ENCODE data around the gene TMEM9. TPM values are rescaled to one million over a fixed set of nuclear protein-coding genes. Genes with fewer than 3 reads are reported as not detected.

TMEM9 gene
- total RNA-seq, 1 experiment from 2014 or later, result 435 TPM

GRCh38 chr1:201180901-201181300, 26.6 kb upstream of the TMEM9 start:
- ChIA-PET POLR2A (ENCODE audit: unreplicated experiment) (no interaction called here), CTCF (no interaction called here)
- Histone ChIP-seq H3K27ac (ENCODE audit: low read length) (no peak overlapping the region), H3K9me2 (replicated peaks; ENCODE audit: low read length) (no peaks in the 10 kb centered on the region), H3K36me3 (ENCODE audit: low read depth, low read length) (no peaks in the 10 kb centered on the region), H3K9me3 (ENCODE audit: low read length) (no peaks in the 10 kb centered on the region), H3K9ac (ENCODE audit: low read length) (no peak overlapping the region), H2AFZ (ENCODE audit: low read length) (no peak overlapping the region), H4K20me1 (ENCODE audit: low read length) (no peaks in the 10 kb centered on the region), H3K4me2 (ENCODE audit: low read length) (no peak overlapping the region), H3K79me2 (ENCODE audit: low read length) (no peaks in the 10 kb centered on the region), H3K4me3 (ENCODE audit: low read length) (no peak overlapping the region), H3K27me3 (ENCODE audit: low read length) (peaks cover 7% of the 10 kb centered on the region; the same call in 1 of the 2 replicates), H3K4me1 (ENCODE audit: insufficient read depth, low read length) (peaks cover 21% of the 10 kb centered on the region), H3F3A (ENCODE audit: low read length, unreplicated experiment) (no peaks in the 10 kb centered on the region)
- ATAC-seq (no peak), DNase-seq (no peak)
- intact Hi-C loops (cut with micrococcal nuclease), result no loop called here
- TF ChIP-seq EZH2phosphoT487 (IDR thresholded peaks at IDR 0.05; ENCODE audit: borderline replicate concordance, low read length), result no peak
- no peak for TF ChIP-seq EZH2 (IDR thresholded peaks at IDR 0.05; ENCODE audit: low read length, unreplicated experiment)
- TF ChIP-seq CTCF (conservative IDR thresholded peaks at IDR 0.05; ENCODE audit: low read depth, low read length), result no peak
- no TSS peak for BruUV-seq (replicated peaks)

GRCh38 chr1:201180141-201180540, 25.9 kb upstream of the TMEM9 start:
- CTCF ChIA-PET, result no interaction called here
- no TSS peak for BruUV-seq (replicated peaks)
- H3K27me3 ChIP-seq (ENCODE audit: low read length), result peaks cover 7% of the 10 kb centered on the region; the same call in 1 of the 2 replicates
- H3K79me2 ChIP-seq (ENCODE audit: low read length), result no peaks in the 10 kb centered on the region
- peaks cover 15% of the 10 kb centered on the region for H3K4me1 ChIP-seq (ENCODE audit: insufficient read depth, low read length)
- no peak for DNase-seq
- H4K20me1 ChIP-seq (ENCODE audit: low read length), result no peaks in the 10 kb centered on the region
- TF ChIP-seq EZH2phosphoT487 (IDR thresholded peaks at IDR 0.05; ENCODE audit: borderline replicate concordance, low read length) (no peak), EZH2 (IDR thresholded peaks at IDR 0.05; ENCODE audit: low read length, unreplicated experiment) (no peak), CTCF (conservative IDR thresholded peaks at IDR 0.05; ENCODE audit: low read depth, low read length) (no peak)
- H3K4me3 ChIP-seq (ENCODE audit: low read length), result no peak overlapping the region
- no peak for ATAC-seq
- intact Hi-C loops (cut with micrococcal nuclease), result no loop called here
- no peaks in the 10 kb centered on the region for H3K9me3 ChIP-seq (ENCODE audit: low read length)
- H3K9ac ChIP-seq (ENCODE audit: low read length), result no peak overlapping the region
- H2AFZ ChIP-seq (ENCODE audit: low read length), result no peak overlapping the region
- H3K36me3 ChIP-seq (ENCODE audit: low read depth, low read length), result no peaks in the 10 kb centered on the region
- no peaks in the 10 kb centered on the region for H3F3A ChIP-seq (ENCODE audit: low read length, unreplicated experiment)
- no peaks in the 10 kb centered on the region for H3K9me2 ChIP-seq (replicated peaks; ENCODE audit: low read length)
- POLR2A ChIA-PET (ENCODE audit: unreplicated experiment), result no interaction called here
- H3K27ac ChIP-seq (ENCODE audit: low read length), result no peak overlapping the region
- H3K4me2 ChIP-seq (ENCODE audit: low read length), result no peak overlapping the region

- DNase-seq, result no peak
- Histone ChIP-seq H4K20me1 (ENCODE audit: low read length) (no peaks in the 10 kb centered on the region), H2AFZ (ENCODE audit: low read length) (no peak overlapping the region), H3K9me3 (ENCODE audit: low read length) (no peaks in the 10 kb centered on the region), H3K27me3 (ENCODE audit: low read length) (peaks cover 7% of the 10 kb centered on the region; the same call in 1 of the 2 replicates), H3K4me3 (ENCODE audit: low read length) (no peak overlapping the region), H3K27ac (ENCODE audit: low read length) (no peak overlapping the region), H3F3A (ENCODE audit: low read length, unreplicated experiment) (no peaks in the 10 kb centered on the region), H3K4me2 (ENCODE audit: low read length) (no peak overlapping the region), H3K9me2 (replicated peaks; ENCODE audit: low read length) (no peaks in the 10 kb centered on the region), H3K4me1 (ENCODE audit: insufficient read depth, low read length) (peaks cover 13% of the 10 kb centered on the region), H3K79me2 (ENCODE audit: low read length) (no peaks in the 10 kb centered on the region), H3K9ac (ENCODE audit: low read length) (no peak overlapping the region), H3K36me3 (ENCODE audit: low read depth, low read length) (no peaks in the 10 kb centered on the region)
- ATAC-seq, result no peak
- POLR2A ChIA-PET (ENCODE audit: unreplicated experiment), result no interaction called here
- CTCF ChIA-PET, result no interaction called here
- no TSS peak for BruUV-seq (replicated peaks)
- intact Hi-C loops (cut with micrococcal nuclease), result no loop called here
- TF ChIP-seq EZH2 (IDR thresholded peaks at IDR 0.05; ENCODE audit: low read length, unreplicated experiment) (no peak), EZH2phosphoT487 (IDR thresholded peaks at IDR 0.05; ENCODE audit: borderline replicate concordance, low read length) (no peak), CTCF (conservative IDR thresholded peaks at IDR 0.05; ENCODE audit: low read depth, low read length) (no peak)
These were observed 24.4 kb upstream of the TMEM9 start for GRCh38 chr1:201178718-201179117.
